Fibroblast of lung (primary cell): ENCODE measurements around the gene LILRA5. TPM values are rescaled to one million over a fixed set of nuclear protein-coding genes. Genes with fewer than 3 reads are reported as not detected.
"Not testable (repeated sequence)": the region's sequence is repeated elsewhere in the genome, so short reads cannot be mapped to it uniquely, and the experiment has no call there.

Experiments used
- DNase-seq, 2 donors: peaks; one replicate each; pipeline versions ENCODE4 v3.0.0 to v3.0.0-alpha.2; 2010; ENCODE audit warnings: low read depth in 2 of 2
- H2AFZ ChIP-seq: 2 replicates; pipeline ENCODE4 v1.5.1; 2012; ENCODE audit warnings: low read length, control low read depth, inconsistent platforms
- H3K27ac ChIP-seq: 2 replicates; pipeline ENCODE4 v1.5.1; 2011; ENCODE audit warnings: low read length, control low read depth; ENCODE audit not compliant: insufficient read depth
- H3K27me3 ChIP-seq: 2 replicates; pipeline ENCODE4 v1.5.1; 2011; ENCODE audit warnings: mild to moderate bottlenecking, low read length; ENCODE audit not compliant: control insufficient read depth, insufficient read depth
- H3K36me3 ChIP-seq: 2 replicates; pipeline ENCODE4 v1.5.1; 2011; ENCODE audit warnings: low read length; ENCODE audit not compliant: control insufficient read depth, insufficient read depth
- H3K4me1 ChIP-seq: 2 replicates; pipeline ENCODE4 v1.5.1; 2011; ENCODE audit warnings: low read length; ENCODE audit not compliant: control insufficient read depth, insufficient read depth; ENCODE audit errors: extremely low read depth
- H3K4me2 ChIP-seq: 2 replicates; pipeline ENCODE4 v1.5.1; 2011; ENCODE audit warnings: low read length, control low read depth; ENCODE audit not compliant: insufficient read depth; ENCODE audit errors: extremely low read depth
- H3K4me3 ChIP-seq, 4 experiments: fragments of 200-600 bp in 1 of 4; sonication (generic) in 1 of 4; replicated peaks in 1 of 4; 2 replicates each; pipeline ENCODE4 v1.5.1; 2011 to 2016; ENCODE audit warnings: low read length in 4 of 4, low read depth in 3 of 4, mild to moderate bottlenecking in 3 of 4, control low read depth in 2 of 4, inconsistent platforms in 1 of 4, mixed read lengths in 1 of 4; ENCODE audit not compliant: insufficient read depth in 1 of 4; ENCODE audit errors: control extremely low read depth in 1 of 4
- H3K79me2 ChIP-seq: 2 replicates; pipeline ENCODE4 v1.5.1; 2012; ENCODE audit warnings: mild to moderate bottlenecking, low read length, inconsistent platforms; ENCODE audit not compliant: control insufficient read depth, insufficient read depth
- H3K9ac ChIP-seq: 2 replicates; pipeline ENCODE4 v1.5.1; 2011; ENCODE audit warnings: mild to moderate bottlenecking, low read length, control low read depth; ENCODE audit not compliant: insufficient read depth
- H3K9me3 ChIP-seq: 2 replicates; pipeline ENCODE4 v1.5.1; 2012; ENCODE audit warnings: low read depth, low read length; ENCODE audit not compliant: control insufficient read depth, insufficient read depth
- H4K20me1 ChIP-seq: 2 replicates; pipeline ENCODE4 v1.5.1; 2011; ENCODE audit warnings: low read length; ENCODE audit not compliant: control insufficient read depth, insufficient read depth; ENCODE audit errors: extremely low read depth
- CTCF ChIP-seq, 2 donors: IDR thresholded peaks in 1 of 2; conservative IDR thresholded peaks in 1 of 2; 1 replicate in 1 of 2; 2 replicates in 1 of 2; pipeline ENCODE4 v1.5.1; 2011 to 2012; ENCODE audit warnings: low read length in 2 of 2, control low read depth in 1 of 2, inconsistent platforms in 1 of 2, low read depth in 1 of 2, mild to moderate bottlenecking in 1 of 2
- EZH2 ChIP-seq: IDR thresholded peaks from 2 replicates; pipeline ENCODE4 v1.5.1; 2012; ENCODE audit warnings: low read length, control low read depth, mild to moderate bottlenecking; ENCODE audit errors: missing control alignments
- polyA minus RNA-seq: library from RNA; depleted of rRNA, polyadenylated mRNA; stranded (reverse); fragments of >200 nt; gene quantifications from 2 replicates; pipeline ENCODE4 v1.2.3, GENCODE V29; 2011; ENCODE audit warnings: low replicate concordance
- polyA plus RNA-seq, 2 donors: library from polyadenylated mRNA; depleted of rRNA in 1 of 2; stranded (reverse) in 1 of 2; unstranded in 1 of 2; fragments of >200 nt; gene quantifications; 2 replicates each; pipeline ENCODE4 v1.2.1, GENCODE V29; 2011 to 2012; ENCODE audit warnings: missing spikeins in 1 of 2
- total RNA-seq: library from RNA; depleted of rRNA; stranded (reverse); fragments of >200 nt; gene quantifications from 2 replicates; pipeline ENCODE4 v1.2.1, GENCODE V29; 2014

The LILRA5 gene
- total RNA-seq: not detected in 2 replicates
- polyA plus RNA-seq: not detected in 2 replicates
- not detected in 2 replicates for polyA plus RNA-seq (2012)
- not detected in 2 replicates for polyA minus RNA-seq

- Histone ChIP-seq H3K9me3 (no peaks in the 10 kb centered on the region), H3K9ac (no peak within 1 kb of the TSS), H3K4me1 (no peaks in the 10 kb centered on the region), H3K79me2 (no peaks in the 10 kb centered on the region), H4K20me1 (no peaks in the 10 kb centered on the region), H3K4me2 (no peak within 1 kb of the TSS), H3K36me3 (no peaks in the 10 kb centered on the region), H3K27me3 (no peaks in the 10 kb centered on the region), H2AFZ (no peak within 1 kb of the TSS), H3K27ac (no peak within 1 kb of the TSS), H3K4me3 (no peak within 1 kb of the TSS)
- DNase-seq: no peak
- TF ChIP-seq EZH2 (no peak), CTCF (conservative IDR thresholded peaks at IDR 0.05 in 1 of 2, IDR thresholded peaks at IDR 0.05 in 1 of 2; ENCODE audit: low read depth in 1 of 2, low read length in 2 of 2) (no peak)
Observed at GRCh38 chr19:54312436-54313377, at the start of gene LILRA5. Gene LILRA5, minus strand, starts transcription at chr19:54313166. Its CDS starts 147 bp downstream, at chr19:54313019.

- H3K9ac ChIP-seq, H3K9me3 ChIP-seq, H3K4me1 ChIP-seq, H3K79me2 ChIP-seq, H3K4me3 ChIP-seq, H3K36me3 ChIP-seq, DNase-seq, H3K27me3 ChIP-seq, H3K4me2 ChIP-seq, H4K20me1 ChIP-seq, H2AFZ ChIP-seq, H3K27ac ChIP-seq: not testable (repeated sequence)
Observed at GRCh38 chr19:54361680-54362422, 48.9 kb upstream of the LILRA5 start.

- not testable (repeated sequence) for H3K9me3 ChIP-seq, H2AFZ ChIP-seq, H3K9ac ChIP-seq, H4K20me1 ChIP-seq, H3K27ac ChIP-seq, H3K4me2 ChIP-seq, H3K4me1 ChIP-seq, H3K79me2 ChIP-seq, DNase-seq, H3K36me3 ChIP-seq, H3K27me3 ChIP-seq, H3K4me3 ChIP-seq
Observed at GRCh38 chr19:54359149-54359820, 46.3 kb upstream of the LILRA5 start.
